GM19468 (cell line): Measurements from ENCODE around the gene TEAD1.

ENCODE experiments used
- ATAC-seq: cut with Tn5 transposase; IDR thresholded peaks from one replicate; pipeline ENCODE4 v1.9.1; 2021; ENCODE audit warnings: mild to moderate bottlenecking, moderate library complexity, moderate number of reproducible peaks; ENCODE audit not compliant: unreplicated experiment; ENCODE audit errors: extremely low read depth

TEAD1 gene

GRCh38 chr11:12827369-12827768, 153.1 kb downstream of the TEAD1 start:
- no peak for ATAC-seq

GRCh38 chr11:12827929-12828812, 153.9 kb downstream of the TEAD1 start:
- no peak for ATAC-seq

- no peak for ATAC-seq
Measured at GRCh38 chr11:12829131-12829530, 154.9 kb downstream of the TEAD1 start.

- no peak for ATAC-seq
Measured at GRCh38 chr11:12829540-12830314, 155.5 kb downstream of the TEAD1 start.

GRCh38 chr11:12831471-12832202, 157.4 kb downstream of the TEAD1 start:
- no peak for ATAC-seq

- no peak for ATAC-seq
Measured at GRCh38 chr11:12832480-12833224, 158.4 kb downstream of the TEAD1 start.

GRCh38 chr11:12834166-12834565, 159.9 kb downstream of the TEAD1 start:
- no peak for ATAC-seq

GRCh38 chr11:12834630-12835029, 160.4 kb downstream of the TEAD1 start:
- ATAC-seq = no peak

GRCh38 chr11:12835286-12835685, 161.1 kb downstream of the TEAD1 start:
- no peak for ATAC-seq

- ATAC-seq = no peak
Measured at GRCh38 chr11:12838463-12839123, 164.4 kb downstream of the TEAD1 start.

- no peak for ATAC-seq
Measured at GRCh38 chr11:12840871-12841660, 166.8 kb downstream of the TEAD1 start.

- no peak for ATAC-seq
Measured at GRCh38 chr11:12841946-12842630, 167.9 kb downstream of the TEAD1 start.

- no peak for ATAC-seq
Measured at GRCh38 chr11:12842933-12843636, 168.9 kb downstream of the TEAD1 start.

GRCh38 chr11:12845163-12845562, 170.9 kb downstream of the TEAD1 start:
- no peak for ATAC-seq

GRCh38 chr11:12845739-12846358, 171.6 kb downstream of the TEAD1 start:
- no peak for ATAC-seq

- ATAC-seq = no peak
Measured at GRCh38 chr11:12846786-12847615, 172.8 kb downstream of the TEAD1 start.
